Suppressor macrophage (primary cell): ENCODE results near the gene CHRNA7.
"Not testable (repeated sequence)": the region's sequence is repeated elsewhere in the genome, so short reads cannot be mapped to it uniquely, and the experiment has no call there.

Experiments
- DNase-seq, 4 experiments: peaks; one replicate each; pipeline ENCODE4 v3.0.0-alpha.2; 2020 to 2022

The CHRNA7 gene

GRCh38 chr15:32196206-32196605 lies 165.9 kb downstream of the CHRNA7 start:
- not testable (repeated sequence) for DNase-seq

DNA sequence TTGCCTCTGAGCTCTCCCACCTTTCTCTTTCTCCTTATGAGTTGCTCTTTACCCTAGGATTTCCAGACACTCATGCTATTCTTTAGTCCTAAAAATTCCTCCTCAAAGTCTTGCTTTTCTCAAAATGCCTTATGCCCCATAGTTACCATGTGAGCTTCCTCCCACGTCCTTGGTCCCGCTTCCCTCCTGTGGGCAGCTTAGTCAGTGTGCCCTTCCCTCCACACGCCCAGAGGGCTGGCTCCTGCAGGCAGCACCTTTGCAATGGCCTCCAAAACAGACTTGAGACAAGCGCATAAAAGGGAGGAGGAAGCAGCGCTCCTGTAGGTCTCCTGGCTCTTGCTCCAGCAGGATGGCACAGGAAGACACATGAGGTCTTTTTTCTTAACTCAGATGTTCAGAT lies 168.6 kb downstream of the CHRNA7 start:
- DNase-seq = not testable (repeated sequence)

DNA sequence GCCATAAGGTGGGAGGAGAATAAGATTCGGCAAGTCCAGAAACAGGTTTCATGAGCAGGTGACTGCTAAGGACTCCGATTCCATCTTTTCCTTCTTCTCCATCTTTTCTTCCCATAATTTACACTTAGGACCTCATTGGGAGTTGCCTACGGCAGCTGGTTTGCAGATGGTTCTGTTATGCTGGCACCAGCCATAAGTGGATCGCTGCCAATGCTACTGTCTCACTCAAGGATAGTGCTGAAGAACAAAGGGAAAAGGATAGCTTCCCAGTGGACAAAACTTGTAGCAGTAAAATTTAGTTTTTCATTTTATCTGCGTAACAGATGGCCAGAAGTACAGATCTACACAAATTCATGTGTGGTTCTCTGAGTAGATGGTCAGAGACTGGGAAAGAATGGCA lies 178.8 kb downstream of the CHRNA7 start:
- not testable (repeated sequence) for DNase-seq

- no peak for DNase-seq
Measured at GRCh38 chr15:32218666-32219065, 188.4 kb downstream of the CHRNA7 start.
